Hepatic stellate cell (primary cell): ENCODE data around the gene TEKT2.
A peak's percentile ranks its signal among the peaks of the same experiment; 100 is the strongest.

Experiments used
- DNase-seq: peaks from one replicate; pipeline ENCODE4 v3.0.0; 2011; ENCODE audit warnings: low spot score

Gene TEKT2

DNA sequence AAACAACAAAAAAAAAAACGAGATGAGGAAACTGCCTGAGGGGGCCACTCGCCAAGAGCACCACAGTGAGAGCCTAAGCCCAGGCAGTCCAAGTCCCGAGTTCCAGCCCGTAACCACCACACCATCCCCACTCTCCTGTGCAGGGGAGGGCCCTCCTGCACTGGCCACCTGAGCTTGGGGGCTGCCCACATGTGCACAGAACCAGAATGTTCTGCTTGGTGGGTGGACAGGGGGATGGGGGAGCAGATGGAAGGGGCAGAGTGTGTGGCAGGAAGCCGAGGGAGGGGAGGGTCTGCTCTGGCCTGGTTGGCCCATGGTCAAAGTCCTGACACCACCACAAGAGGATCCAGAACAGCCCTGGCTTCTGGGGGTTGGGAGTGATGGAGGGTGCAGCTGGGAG, 22.4 kb downstream of the TEKT2 start:
- DNase-seq = no peak

DNA sequence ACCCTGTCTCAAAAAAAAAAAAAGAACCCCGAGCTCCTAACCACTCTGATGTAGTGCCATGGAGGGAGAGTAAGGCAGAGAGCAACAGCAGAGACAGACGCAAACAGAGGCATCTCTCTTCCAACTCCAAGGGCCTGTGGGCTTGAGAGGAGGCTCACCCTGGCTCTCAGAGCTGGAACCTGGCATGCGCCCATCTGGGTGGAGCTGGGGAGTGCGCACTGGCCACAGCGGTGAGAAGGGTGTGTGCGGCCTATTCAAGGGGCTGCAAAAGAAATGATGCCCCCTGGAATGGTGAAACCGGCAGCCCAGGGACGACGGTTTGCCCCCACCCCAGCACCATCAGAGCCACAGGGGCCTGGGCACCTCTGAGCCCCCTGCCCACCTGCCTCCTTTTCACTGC, 23.5 kb downstream of the TEKT2 start:
- no peak for DNase-seq

DNA sequence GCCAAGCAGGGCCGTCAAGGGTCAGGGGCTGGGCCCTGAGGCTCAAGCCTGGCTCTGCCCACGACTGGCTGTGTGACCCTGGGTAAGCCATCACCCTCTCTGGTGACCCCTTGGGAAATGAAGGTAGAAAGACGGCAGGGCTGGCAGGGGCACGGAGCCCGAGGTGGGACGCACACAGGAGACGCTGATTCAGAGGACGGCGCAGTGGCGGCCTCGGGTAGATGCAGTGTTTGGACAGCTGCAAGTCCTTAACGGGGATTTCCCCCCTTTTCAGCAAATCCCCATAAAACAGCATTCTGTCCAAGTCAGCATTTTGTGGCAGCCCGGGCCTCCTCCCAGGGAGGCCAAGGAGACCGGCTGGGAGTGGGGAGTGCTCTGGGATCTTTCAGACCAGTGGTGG, 24.4 kb downstream of the TEKT2 start:
- no peak for DNase-seq

DNA sequence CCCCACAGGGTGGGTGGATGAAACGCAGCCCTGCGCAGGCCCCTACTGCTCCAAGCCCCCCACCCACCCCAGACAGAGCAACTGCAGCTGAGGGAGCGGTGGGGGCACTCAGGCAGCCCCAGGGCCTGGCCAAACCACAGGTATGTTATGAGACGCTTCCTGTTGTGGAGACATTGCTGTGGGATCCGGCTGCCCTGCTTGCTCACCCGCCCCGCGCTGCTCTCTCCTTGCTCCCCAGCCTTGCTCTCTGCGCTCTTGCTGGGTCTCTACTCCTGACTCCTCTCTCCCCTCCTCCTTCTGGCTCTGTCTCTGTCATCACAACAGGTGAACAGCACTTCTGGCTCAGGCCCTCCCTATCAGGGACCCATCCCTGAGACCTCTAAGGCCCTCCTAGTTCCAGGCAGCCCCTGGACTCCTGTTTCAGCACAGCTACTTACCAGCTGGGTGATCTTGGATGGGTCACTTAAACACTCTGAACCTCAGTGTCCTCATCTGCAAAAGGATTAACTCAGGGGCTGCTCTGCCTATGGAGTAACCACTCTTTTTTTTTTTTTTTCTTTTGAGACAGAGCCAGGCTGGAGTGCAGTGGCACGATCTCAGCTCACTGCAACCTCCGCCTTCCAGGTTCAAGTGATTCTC, 25.3 kb downstream of the TEKT2 start:
- DNase-seq = peak; percentile 85

DNA sequence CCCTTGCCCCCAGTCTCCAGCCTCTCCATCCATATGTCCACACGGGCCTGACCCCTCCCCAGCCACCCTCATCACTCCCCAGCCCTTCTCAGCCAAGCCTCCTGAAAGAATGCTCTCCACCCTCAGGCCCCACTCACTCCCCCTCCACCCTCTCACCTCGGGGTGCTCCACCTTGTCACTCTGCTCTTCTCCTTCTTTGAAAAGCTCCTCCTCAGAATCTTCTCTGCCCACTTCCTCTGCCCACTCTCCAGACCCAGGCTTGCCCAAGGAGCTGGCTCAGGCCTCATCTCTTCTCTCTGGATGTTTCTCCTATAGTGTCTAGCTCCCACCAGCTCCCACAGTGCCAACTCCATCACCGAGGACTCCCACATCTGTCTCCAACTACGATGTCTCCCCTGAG, 27.3 kb downstream of the TEKT2 start:
- DNase-seq = no peak

DNA sequence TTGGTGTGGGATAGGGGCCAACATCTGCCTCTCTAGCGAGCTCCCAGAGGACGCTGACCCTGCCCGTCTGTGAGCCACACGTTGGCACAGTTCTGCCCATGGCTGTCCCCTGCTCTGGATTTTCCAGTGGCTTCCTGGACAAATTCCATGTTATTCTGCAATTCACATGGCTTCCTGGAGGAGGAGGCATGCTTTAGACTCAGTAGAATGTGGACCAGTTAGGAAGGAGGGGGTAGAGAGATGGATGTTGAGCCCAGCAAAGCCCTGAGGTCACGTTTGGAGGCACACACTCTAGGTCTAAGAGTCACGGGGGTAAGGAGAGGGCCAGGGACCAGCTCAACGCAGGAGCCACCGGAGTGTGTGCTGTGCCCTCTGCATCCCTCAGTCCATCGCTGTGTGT, 28.9 kb downstream of the TEKT2 start:
- DNase-seq = no peak

DNA sequence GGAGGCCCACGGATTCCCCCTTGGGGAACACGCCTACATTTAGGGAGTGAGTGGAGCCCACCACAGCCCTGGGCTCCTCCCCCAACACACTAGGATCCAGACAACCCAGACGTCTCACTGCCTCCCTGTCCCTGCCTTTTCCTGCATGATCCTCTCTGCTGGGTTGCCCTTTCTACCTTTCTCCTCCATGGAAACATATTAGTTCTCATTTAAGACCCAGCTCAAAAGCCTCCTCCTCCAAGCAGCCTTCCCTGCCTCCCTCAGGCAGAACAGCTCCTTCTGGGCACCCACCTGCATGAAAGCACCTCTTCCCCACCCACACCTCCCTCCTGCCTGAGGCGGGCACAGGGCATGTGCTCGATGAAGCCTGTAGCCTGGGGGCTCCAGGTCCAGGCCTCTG, 30.5 kb downstream of the TEKT2 start:
- DNase-seq = no peak

DNA sequence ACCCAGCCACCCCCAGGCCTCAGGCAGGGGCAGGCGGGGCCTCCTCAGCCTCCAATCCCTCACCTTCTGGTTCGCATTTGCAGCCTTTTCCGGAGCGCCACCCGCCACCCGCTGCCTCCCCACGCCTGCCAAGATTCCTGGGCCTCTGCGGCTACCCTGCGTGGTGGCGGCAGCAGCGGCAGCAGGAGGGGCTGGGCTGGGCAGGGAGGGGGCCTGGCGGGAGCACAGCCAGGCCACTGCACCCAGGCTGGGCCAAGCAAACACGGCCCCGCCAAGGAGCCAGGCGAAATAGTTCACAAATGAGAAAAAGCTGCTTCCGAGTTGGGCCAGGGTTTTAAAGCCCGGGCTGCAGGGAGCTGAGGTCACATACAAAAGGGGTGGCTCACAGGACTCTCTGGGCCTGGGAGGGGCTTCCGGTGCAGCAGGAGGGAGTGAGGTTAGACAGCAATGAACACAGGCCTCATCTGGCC, 31.3 kb downstream of the TEKT2 start:
- no peak for DNase-seq

DNA sequence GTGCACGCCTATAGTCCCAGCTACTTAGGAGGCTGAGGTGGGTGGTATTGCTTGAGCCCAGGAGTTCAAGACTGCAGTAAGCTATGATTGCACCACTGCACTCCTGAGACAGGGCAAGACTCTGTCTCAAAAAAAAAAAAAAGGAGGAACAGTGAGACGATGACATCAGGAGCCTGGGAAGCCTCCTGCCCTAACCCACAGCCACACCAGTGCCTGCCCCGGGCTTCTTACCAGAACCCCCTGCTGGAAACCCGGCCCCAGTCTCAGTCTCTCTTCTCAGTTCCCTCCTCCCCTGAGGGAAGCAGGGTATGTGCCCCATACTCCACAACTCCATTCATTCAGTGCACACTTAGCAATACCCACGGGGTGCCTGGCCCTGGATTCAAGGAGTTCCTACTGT, 32.0 kb downstream of the TEKT2 start:
- no peak for DNase-seq

DNA sequence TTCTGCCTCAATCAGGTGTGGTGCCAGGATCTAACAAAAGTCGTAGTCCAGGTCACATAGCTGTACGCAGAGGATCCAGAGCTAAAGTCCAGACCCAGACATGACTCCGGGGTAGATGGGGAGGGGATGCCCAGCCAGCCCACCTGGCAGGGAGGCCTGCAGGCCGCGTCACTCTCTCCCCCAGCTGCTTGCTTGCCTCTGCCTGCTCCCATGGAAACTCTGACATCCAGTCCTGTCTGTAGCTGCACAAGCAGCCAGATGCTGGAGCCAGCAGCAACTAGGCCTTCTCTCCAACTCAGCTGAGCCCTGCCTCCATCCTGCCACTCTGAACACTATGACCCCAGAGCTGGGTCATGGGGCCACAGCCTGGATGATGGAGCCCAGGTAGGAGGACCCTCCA, 33.0 kb downstream of the TEKT2 start:
- DNase-seq = no peak

DNA sequence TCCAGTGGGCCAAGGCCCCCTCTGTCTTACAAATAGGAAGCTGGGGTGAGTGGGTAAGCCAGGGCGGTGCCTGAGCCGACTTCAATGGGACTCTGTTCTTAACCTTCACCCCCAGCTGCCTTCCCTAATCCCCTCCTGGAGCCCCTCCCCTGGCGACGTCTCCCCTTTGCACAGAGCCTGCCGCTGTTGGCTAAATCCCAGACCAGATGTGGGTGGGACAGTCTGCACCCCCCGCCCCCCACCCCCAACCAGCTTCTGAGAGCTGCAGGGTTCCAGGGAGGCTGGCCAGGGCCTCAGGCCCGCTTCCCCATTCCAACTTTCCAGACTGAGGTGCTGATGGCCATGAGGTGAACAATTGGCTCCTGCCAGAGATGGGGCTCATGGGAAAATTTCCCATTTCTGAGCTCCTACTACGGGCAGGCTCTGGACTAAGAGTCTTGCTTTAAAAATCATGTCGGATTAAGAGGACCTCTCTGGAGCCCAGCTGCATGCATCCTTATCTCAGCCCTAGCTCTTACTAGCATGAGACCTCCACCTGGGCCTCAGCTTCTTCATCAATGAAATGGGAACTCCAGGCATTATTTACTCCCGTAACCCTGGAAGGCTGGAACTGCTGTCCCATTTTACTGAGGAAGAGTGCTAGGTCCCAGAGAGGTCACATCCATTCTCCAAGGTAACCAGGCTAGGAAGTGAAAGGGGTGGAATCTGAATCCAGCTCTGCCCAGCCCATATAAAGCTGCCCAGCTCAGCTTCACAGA, 34.7 kb downstream of the TEKT2 start:
- DNase-seq = no peak

DNA sequence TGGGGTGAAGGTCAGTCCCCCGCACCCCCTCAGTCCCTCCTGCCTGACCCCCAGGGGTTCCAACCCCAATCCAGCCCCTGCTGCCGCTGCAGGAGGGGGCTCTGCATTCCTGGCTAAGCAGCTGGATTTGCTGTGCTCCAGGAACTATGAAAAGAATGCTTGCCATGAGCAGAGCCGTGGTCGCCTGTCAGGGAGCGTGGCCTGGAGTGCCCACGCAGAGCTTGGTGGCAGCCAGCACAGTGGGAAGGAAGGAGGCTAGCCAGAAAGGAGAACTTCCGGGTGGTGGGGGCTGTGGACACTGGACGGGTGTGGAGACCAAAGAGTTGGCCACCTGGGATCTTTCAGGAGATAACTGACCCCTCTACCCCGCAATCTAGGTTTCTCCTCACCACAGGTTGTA, 35.6 kb downstream of the TEKT2 start:
- peak; percentile 54 for DNase-seq

DNA sequence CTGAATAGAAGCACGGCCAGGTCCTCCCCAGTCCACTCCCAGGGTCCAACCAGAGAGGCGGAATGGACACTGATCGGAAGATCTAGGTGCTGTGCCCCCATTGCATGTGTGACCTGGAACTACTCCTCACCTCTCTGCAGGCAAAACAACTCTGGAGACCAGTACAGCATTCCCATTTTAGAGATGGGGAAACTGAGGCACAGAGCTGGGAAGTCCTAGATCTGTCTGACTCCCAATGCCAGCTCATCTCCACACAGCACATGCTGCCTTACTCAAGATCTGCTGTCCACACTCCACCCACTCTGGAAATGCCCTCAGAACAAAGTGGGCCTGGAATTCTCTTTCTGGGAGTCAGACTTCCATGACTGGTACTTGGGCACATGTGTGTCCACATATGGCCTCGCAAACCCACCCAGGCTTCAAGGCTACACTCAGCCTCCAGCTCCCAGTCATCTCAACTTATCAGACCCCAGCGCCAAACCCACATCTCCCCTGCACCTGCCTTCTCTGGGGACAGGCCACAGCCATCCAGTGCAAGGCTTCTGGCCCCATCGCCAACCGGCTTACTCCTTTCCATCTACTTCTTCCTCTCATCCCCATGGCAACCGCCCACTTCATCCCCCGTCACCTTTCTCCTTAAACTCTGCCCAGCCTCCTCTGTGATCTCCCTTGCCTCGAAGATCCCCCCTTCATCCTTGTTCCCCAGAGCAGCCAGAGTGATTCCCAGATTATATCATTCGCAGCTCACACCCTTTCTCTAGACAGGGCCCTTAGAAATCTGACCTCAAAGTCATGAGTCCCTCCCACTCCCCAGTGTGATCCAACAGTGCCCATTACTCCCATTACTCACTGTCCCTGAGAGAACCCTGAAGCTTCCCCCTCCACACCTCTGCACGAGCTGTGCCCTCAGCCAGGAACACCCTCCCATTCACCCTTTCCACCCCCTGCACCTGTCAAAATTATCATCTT, 38.5 kb downstream of the TEKT2 start:
- DNase-seq = no peak

DNA sequence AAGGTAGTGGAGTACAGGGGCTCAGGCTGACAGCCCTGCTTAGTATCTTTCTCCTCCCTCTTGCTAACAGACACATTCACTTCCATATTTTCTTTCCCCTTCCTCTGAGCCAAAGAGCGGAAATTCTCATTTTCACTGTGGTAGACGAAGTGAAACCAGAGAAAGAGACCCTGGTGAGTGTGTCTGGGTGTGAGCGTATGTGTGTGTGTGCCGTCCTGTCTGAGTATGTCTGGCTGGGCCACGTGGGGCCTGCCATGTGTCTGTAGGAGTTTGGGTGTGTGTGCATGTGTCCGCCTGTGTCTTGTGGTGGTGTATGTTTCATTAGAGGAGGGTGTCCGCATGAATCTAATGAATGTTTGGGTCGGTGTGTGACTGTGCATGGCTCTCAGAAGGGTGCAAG, 39.5 kb downstream of the TEKT2 start:
- no peak for DNase-seq

DNA sequence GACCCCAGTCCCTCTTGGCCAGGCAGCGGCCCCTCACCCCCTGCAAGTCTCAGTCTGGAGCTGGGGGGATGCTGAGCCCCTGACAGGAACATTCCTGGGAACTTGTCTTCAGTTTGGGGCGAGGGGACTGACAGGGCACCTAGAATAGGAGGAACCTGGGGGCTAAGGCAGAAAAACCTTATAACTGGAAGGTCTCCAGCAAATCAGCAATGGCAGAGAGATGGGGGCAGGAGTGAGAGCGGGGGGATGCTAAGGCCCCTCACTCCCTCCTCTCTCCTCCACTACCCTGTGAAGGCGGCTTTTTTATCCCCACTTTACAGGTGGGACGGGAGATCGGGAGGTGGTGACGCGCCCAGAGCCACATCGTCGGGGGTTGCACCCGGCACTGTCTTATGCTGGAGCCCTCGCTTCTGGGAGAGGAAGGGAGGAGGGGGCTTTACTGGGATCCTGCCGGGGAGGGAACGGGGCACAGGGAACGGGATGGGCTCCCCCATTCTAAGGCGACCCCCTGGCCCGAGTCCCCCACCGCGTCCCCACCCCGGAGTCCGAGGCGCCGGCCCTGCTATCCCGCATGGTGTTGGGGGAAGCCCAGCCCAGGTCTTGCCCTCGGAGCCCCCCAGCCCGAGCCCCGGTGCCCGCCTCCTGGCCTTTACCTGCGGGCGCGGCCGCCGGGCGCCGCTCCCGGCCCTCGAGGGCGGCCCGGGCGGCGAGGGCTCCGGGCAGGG, 40.7 kb downstream of the TEKT2 start:
- no peak for DNase-seq

DNA sequence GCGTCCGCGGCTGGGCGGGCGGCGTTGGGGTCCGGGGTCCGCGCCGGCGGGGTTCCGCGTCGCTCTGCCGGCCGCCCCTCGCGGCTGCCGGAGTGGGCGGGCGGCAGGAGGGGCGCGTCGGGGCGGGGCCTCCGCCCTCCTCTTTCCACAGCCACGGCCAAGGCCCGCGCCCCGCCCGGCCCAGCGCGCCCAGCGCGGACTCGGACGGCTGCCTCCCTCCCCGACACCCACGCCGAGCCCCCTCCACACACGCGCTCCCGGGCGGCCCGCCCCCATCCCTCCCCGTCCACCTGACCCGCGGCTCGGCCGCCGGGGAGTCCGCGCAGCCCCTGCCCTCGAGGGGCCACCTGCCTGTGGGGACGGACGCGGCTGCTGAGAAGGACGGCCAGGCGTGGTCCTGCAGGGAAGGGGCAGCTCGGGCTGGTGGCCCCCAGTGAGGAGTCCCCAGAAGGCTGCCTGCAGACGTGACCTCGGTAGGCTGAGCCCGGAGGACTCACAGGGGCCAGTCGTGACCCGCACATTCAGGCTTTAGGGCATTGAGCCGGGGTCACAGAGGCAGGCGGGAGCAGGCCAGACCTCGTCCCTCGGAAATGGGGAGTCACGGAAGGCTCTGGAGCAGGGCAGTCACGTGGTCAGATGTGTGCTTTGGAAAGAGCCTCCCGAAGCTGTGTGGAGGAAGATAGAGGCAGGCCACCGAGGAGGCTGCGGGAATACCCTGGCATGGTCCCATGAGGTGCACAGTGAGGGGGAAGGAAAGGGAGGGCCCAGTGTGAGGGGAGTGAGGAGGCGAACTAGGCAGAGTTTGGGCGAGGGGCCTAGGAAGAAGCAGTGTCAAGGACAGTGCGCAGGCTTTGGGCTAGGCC, 41.5 kb downstream of the TEKT2 start, which contains the start of gene COL8A2:
TSS of gene COL8A2 (minus strand) at position 94 of the 863 bp plus-strand sequence. CDS start 24,980 bp downstream, outside the sequence.
- no peak for DNase-seq

DNA sequence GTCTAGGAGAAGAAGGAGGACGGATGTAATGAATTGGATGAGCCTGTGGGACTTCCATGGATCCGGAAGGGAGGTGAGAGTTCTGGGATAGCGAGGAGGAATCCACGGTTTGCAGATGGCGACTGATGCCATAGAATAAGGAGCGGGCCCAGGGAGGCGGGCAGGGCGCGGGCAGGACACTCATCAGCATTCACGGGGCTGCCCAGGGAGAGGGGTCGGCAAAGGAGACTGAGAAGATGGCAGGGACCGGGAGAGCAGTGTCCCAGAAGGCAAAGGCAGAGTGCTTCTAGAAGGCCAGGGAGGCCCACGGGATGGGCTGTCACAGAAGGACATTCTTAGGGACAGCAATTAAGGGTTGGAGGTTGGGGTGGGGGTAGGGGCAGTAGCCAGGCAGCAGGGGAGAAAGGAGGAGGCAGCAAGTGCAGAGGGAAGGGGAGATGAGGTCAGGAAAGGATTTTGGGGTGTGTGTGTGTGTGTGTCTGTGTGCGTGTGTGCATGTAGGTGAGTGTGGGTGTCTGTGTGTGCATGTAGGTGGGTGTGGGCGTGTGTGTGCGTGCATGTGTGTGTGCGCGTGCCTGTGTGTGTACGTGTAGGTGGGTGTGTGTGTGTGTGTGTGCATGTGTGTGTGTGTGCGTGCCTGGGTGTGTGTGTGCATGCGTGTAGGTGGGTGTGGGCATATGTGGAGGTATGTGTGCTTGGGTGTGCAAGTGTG, 42.3 kb downstream of the TEKT2 start:
- no peak for DNase-seq

DNA sequence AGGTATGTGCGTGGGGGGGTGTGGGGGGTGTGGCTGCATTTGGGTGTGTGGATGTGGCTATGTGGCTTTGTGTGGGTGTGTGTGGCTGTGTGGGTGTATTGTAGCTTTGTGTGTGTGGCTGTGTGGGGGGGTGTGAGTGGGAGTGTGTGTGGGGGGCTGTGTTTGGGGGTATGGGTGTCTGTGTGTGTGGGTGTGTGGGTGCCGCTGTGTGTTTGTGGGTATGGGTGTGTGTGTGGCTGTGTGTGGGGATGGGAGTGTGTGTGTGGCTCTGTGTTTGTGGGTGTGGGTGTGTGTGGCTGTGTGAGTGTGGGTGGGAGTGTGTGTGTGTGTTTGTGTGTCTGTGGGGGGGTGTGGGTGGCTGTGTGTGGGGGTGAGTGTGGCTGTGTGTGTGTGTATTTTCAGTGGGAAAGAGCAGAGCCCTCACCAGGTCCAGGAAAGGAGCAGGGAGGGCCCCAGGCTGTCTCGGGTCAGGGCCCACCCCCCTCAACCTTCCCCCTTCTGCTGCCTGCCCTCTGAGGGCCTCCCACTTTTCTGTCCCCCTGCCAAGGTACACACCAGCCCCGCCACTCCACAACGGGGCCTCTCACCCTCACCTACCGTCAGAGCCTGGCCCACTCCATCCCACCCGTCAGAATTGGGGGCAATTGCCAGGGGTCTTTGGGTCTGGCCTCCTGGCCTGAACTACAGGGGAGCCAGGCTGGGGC, 43.1 kb downstream of the TEKT2 start:
- no peak for DNase-seq

DNA sequence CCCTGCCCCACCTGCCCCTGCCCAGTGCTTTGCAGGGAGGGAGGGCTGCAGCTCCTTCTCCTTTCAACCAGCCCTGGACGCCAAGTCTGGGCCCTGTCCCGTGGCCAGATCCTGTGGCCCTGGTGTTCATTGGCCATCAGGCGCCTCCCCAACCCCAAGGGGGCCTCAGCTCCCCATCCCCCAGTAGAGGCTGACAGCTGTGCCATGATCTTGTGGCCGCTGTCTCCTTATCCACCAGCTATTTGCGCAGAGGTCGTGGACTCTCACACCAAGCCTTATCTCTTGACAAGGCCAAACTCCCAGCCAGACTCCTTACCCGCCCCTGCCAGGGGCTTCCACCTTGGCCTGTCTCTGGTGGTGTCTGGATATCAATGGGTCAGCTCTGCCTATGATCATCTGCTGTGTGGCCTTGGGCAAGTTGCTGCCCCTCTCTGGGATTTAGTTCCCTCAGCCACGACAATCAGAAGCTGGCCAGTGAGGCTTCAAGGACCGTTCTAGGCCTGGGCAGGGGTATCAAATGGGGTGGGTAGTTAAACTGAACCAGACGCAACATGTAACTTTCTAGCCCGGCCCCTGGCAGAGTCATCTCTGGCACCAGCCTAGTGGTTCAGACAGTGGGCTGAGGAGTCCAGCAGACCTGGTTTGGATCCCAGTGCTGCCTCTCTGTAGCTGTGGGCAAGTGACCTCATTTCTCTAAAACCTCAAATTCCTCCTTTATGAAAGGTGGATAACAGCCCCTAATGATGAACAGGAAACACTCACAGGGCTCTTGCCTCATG, 44.4 kb downstream of the TEKT2 start:
- no peak for DNase-seq
